Retinal pigment epithelial cell (primary cell): ENCODE results near the gene LENG9.

ENCODE experiments used
- DNase-seq: peaks from one replicate; pipeline ENCODE4 v3.0.0-alpha.2; 2010; ENCODE audit warnings: low read depth
- H3K4me3 ChIP-seq: 2 replicates; pipeline ENCODE4 v1.5.1; 2011; ENCODE audit warnings: mild to moderate bottlenecking, low read length, control low read depth, moderate library complexity
- TF ChIP-seq, protein P1 (sequence below): conservative IDR thresholded peaks from 2 replicates; pipeline ENCODE4 v1.5.1; 2011; ENCODE audit warnings: low read depth, low read length, control low read depth, inconsistent platforms

LENG9 gene

DNA sequence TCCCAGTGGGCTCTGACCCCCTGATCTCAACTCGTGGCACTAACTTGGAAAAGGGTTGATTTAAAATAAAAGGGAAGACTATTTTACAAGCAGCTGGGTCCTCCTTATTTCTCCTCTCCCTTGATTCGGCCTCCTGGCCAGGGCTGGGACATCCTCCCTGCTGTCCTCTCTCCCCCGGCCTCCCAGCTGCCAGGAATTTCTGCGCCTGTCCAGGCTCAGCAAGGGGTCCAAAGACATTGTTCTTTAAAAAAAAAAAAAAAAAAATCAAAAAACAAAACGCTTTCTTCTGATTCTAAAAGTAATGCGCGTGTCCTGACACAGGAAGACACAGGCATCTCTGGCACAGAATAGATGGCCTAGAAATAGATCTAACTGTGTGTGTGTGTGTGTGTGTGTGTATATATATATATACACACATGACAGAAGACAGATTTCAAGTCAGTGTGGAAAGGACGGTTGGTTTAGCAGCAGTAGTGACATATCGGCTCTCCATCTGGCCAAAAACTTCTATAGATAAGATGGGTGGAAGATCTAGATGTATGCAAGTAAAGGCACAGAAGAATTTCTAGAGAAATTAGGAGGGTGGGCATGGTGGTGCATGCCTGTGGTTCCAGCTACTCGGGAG lies 26.8 kb downstream of the LENG9 start:
- H3K4me3 ChIP-seq = no peak overlapping the region
- TF ChIP-seq, protein P1, sequence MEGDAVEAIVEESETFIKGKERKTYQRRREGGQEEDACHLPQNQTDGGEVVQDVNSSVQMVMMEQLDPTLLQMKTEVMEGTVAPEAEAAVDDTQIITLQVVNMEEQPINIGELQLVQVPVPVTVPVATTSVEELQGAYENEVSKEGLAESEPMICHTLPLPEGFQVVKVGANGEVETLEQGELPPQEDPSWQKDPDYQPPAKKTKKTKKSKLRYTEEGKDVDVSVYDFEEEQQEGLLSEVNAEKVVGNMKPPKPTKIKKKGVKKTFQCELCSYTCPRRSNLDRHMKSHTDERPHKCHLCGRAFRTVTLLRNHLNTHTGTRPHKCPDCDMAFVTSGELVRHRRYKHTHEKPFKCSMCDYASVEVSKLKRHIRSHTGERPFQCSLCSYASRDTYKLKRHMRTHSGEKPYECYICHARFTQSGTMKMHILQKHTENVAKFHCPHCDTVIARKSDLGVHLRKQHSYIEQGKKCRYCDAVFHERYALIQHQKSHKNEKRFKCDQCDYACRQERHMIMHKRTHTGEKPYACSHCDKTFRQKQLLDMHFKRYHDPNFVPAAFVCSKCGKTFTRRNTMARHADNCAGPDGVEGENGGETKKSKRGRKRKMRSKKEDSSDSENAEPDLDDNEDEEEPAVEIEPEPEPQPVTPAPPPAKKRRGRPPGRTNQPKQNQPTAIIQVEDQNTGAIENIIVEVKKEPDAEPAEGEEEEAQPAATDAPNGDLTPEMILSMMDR = no peak
- DNase-seq = no peak

- H3K4me3 ChIP-seq = no peak overlapping the region
- DNase-seq = no peak
- TF ChIP-seq, protein P1 = no peak
Observed at GRCh38 chr19:54436031-54436523, 27.5 kb downstream of the LENG9 start.

DNA sequence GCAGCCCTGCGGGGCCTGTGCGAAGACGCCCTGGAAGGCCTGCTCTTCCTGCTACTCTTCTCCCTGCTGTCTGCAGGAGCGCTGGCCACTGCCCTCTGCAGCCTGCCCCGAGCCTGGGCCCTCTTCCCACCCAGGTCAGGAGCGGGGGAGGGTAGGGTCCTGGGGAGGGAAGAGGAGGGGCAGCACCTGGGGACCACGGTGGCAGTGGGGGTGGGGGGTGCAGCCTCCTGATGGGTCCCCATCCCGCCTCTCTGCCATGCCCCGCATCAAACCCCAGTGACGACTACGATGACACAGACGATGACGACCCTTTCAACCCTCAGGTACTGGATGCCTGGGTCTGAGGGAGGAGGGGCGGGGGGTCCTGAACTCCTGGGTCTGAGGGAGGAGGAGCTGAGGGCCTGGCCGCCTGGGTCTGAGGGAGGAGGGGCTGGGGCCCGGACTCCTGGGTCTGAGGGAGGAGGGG lies 28.0 kb downstream of the LENG9 start:
- TF ChIP-seq, protein P1 = no peak
- DNase-seq = no peak
- no peak overlapping the region for H3K4me3 ChIP-seq

- no peak for DNase-seq
- H3K4me3 ChIP-seq = no peak overlapping the region
- TF ChIP-seq, protein P1 = no peak
Observed at GRCh38 chr19:54434873-54435214, 28.7 kb downstream of the LENG9 start.

GRCh38 chr19:54434112-54434872 lies 29.3 kb downstream of the LENG9 start:
- TF ChIP-seq, protein P1 = no peak
- no peak overlapping the region for H3K4me3 ChIP-seq
- DNase-seq = no peak

GRCh38 chr19:54433697-54434096 lies 29.9 kb downstream of the LENG9 start:
- TF ChIP-seq, protein P1 = no peak
- DNase-seq = no peak
- H3K4me3 ChIP-seq = no peak overlapping the region
